Measurements from ENCODE around the gene ZBTB42. TPM values are rescaled to one million over a fixed set of nuclear protein-coding genes. Genes with fewer than 3 reads are reported as not detected.

The ZBTB42 gene
- total and polyA plus RNA-seq, 2 of the 13 experiments (the other 11 are each of a cell fraction or from before 2014, with no cell fraction given): 2.8 to 4.2 TPM

GRCh38 chr14:104771918-104772706 is 28.8 kb upstream of the ZBTB42 start (continued):
- TF ChIP-seq NR0B2 (CRISPR knock-in tag; IDR thresholded peaks at IDR 0.05) (0 out of 2 replicates have a peak, but pooled peaks have one; percentile 24), EZH2 (conservative IDR thresholded peaks at IDR 0.05; ENCODE audit: low read depth, low read length) (no peak)

- Histone ChIP-seq H2AFZ (ENCODE audit: low read length) (no peak overlapping the region), H3K79me2 (ENCODE audit: insufficient read depth, low read length) (peaks cover 4% of the 10 kb centered on the region), H3K9ac (ENCODE audit: insufficient read depth, low read depth, low read length) (no peak overlapping the region), H4K20me1 (ENCODE audit: insufficient read depth, low read length) (0 out of 2 replicates have a peak, but pooled peaks cover 3% of the 10 kb centered on the region), H3K27ac (ENCODE audit: extremely low read length, insufficient read depth, low read length) (no peak overlapping the region), H3K4me2 (ENCODE audit: low read depth, low read length) (no peak overlapping the region), H3K27me3 (ENCODE audit: control insufficient read depth in 1 of 2, insufficient read depth in 2 of 2, low read length in 2 of 2) (no peaks in the 10 kb centered on the region; a peak in 1 of 5 replicates), H3K36me3 (replicated peaks in 1 of 2; ENCODE audit: control insufficient read depth in 1 of 2, insufficient read depth in 2 of 2, low read length in 2 of 2) (peaks cover 22 to 35% of the 10 kb centered on the region in 2 experiments; a peak in 4 of 5 replicates), H3K4me1 (ENCODE audit: insufficient read depth, low read length) (peaks cover 19% of the 10 kb centered on the region), H3K9me3 (ENCODE audit: low read length) (peaks cover 8% of the 10 kb centered on the region), H3K4me3 (replicated peaks in 1 of 3; ENCODE audit: insufficient read depth in 1 of 3, low read depth in 2 of 3, low read length in 3 of 3) (no peak overlapping the region)
- intact Hi-C loops (cut with micrococcal nuclease; ENCODE audit: unreplicated experiment) (no loop called here), in situ Hi-C loops (cut with HindIII; ENCODE audit: extremely low pct_ligation_motif_present, low pct_unique_long_range_greater_than_20kb) (no loop called here)
- CTCF ChIA-PET (ENCODE audit: low intra/inter-chr PET ratio, low total read pairs): no interaction called here
- FAIRE-seq: no peak
- POLR2A ChIA-PET: no interaction called here
- DNase-seq (ENCODE audit: low spot score): no peak
- 97% methylated on average over 19 of the region's 38 CpGs for WGBS (ENCODE audit: low lambda C conversion rate)
- ATAC-seq: no peak
- no TSS peak for BruUV-seq (replicated peaks)
- TF ChIP-seq POLR2A (IDR thresholded peaks at IDR 0.05; ENCODE audit: insufficient read depth in 1 of 2, low read depth in 2 of 2, low read length in 2 of 2) (peak in 1 of 2 experiments; percentile 33; a peak in 1 of 4 replicates), RBM22 (optimal IDR thresholded peaks at IDR 0.05; ENCODE audit: low read length) (peak; percentile 24), FOXP4 (CRISPR knock-in tag; IDR thresholded peaks at IDR 0.05) (no peak), RBFOX2 (IDR thresholded peaks at IDR 0.05; ENCODE audit: low read depth, low read length) (peak; percentile 1; the same call in 1 of the 2 replicates), ZBTB46 (CRISPR knock-in tag; IDR thresholded peaks at IDR 0.05; ENCODE audit: borderline replicate concordance) (no peak), AGO2 (optimal IDR thresholded peaks at IDR 0.05; ENCODE audit: low read depth, low read length) (peak; percentile 67), AGO1 (IDR thresholded peaks at IDR 0.05; ENCODE audit: low read depth, low read length, poor library complexity, severe bottlenecking) (peak; percentile 12), SNAPC2 (CRISPR knock-in tag; IDR thresholded peaks at IDR 0.05) (no peak), ZBTB33 (CRISPR knock-in tag; IDR thresholded peaks at IDR 0.05) (peak; percentile 49; the same call in 1 of the 2 replicates)
Measured at GRCh38 chr14:104772707-104773504, 28.0 kb upstream of the ZBTB42 start.

All from HepG2 (cell line).